Measurements from ENCODE around the gene UTP11. TPM values are rescaled to one million over a fixed set of nuclear protein-coding genes. Genes with fewer than 3 reads are reported as not detected.

Gene UTP11
- total and polyA plus RNA-seq, 2 donors (not counting 3 experiments of a cell fraction or from before 2014, with no cell fraction given), result 20.1 to 54.1 TPM

DNA sequence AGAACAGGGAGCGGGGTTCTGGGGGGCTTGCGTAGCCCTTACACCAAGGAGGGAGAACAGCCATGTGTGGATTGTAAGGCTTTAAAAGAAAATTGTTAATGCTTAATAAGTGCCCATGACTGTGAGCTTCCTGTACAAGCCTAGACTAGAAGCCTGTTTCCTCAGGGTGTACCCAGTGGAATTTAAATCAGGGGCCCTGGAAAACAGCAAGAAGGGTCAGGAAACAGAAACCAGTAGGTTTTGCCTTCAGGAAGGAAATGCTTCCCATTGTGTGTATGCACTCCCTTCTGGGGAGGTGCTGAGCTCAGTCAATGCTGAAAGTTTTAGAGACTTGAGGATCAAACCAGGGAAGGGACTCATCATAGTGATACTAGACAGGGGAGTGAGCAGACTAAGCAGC lies 12.7 kb downstream of the UTP11 start:
- no peak overlapping the region for H2AFZ ChIP-seq (ENCODE audit: low read depth, low read length)
- H3K4me1 ChIP-seq (ENCODE audit: control insufficient read depth, extremely low read depth, insufficient read depth, low read length), result peaks cover 33% of the 10 kb centered on the region
- no peak overlapping the region for H3K4me3 ChIP-seq (replicated peaks in 1 of 3; ENCODE audit: insufficient read depth in 1 of 3, low read depth in 1 of 3, low read length in 3 of 3)
- H3K9me1 ChIP-seq (replicated peaks; ENCODE audit: control insufficient read depth, extremely low read depth, insufficient read depth, low read length), result no peaks in the 10 kb centered on the region
- peaks cover 2% of the 10 kb centered on the region for H3K79me2 ChIP-seq (ENCODE audit: control insufficient read depth, insufficient read depth, low read length)
- CTCF ChIA-PET, result interaction anchor here (1.0 to 7.4 kb wide), 7 partner anchors 10 to 809 kb away, joined by 3 to 66 read pairs (median 3); no protein-coding TSS in a partner anchor
- dilution Hi-C loops (cut with MboI; ENCODE audit: extremely low pct_ligation_motif_present, low sequenced_read_pairs), result no loop called here
- FAIRE-seq, result peak; percentile 67
- H3K27ac ChIP-seq (ENCODE audit: insufficient read depth, low read depth, low read length), result peak overlapping the region; percentile 10
- intact Hi-C loops (cut with micrococcal nuclease), result loop anchor here (5.0 to 10.0 kb wide), 3 partner anchors 480 to 792 kb away; no protein-coding TSS in a partner anchor
- TF ChIP-seq POLR2A (IDR thresholded peaks at IDR 0.05; ENCODE audit: low read depth, low read length), result no peak
- no peak for TF ChIP-seq JUN (IDR thresholded peaks at IDR 0.05; ENCODE audit: borderline replicate concordance, insufficient read depth, insufficient read length, low read depth)
- no peak for TF ChIP-seq MYC (IDR thresholded peaks at IDR 0.05; ENCODE audit: low read depth, low read length)
- TF ChIP-seq, protein P1, sequence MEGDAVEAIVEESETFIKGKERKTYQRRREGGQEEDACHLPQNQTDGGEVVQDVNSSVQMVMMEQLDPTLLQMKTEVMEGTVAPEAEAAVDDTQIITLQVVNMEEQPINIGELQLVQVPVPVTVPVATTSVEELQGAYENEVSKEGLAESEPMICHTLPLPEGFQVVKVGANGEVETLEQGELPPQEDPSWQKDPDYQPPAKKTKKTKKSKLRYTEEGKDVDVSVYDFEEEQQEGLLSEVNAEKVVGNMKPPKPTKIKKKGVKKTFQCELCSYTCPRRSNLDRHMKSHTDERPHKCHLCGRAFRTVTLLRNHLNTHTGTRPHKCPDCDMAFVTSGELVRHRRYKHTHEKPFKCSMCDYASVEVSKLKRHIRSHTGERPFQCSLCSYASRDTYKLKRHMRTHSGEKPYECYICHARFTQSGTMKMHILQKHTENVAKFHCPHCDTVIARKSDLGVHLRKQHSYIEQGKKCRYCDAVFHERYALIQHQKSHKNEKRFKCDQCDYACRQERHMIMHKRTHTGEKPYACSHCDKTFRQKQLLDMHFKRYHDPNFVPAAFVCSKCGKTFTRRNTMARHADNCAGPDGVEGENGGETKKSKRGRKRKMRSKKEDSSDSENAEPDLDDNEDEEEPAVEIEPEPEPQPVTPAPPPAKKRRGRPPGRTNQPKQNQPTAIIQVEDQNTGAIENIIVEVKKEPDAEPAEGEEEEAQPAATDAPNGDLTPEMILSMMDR (IDR thresholded peaks at IDR 0.05; ENCODE audit: extremely low read depth in 1 of 2, insufficient read depth in 1 of 2, low read depth in 1 of 2, low read length in 2 of 2), result no peak
- no peak for TF ChIP-seq FOS (IDR thresholded peaks at IDR 0.05; ENCODE audit: borderline replicate concordance, insufficient read depth, low read length)
- no peak for TF ChIP-seq POLR2AphosphoS5 (IDR thresholded peaks at IDR 0.05; ENCODE audit: insufficient read depth, low read depth, low read length)
- TF ChIP-seq GATA2 (IDR thresholded peaks at IDR 0.05; ENCODE audit: insufficient read depth, insufficient read length, low read depth, low read length), result no peak
- TF ChIP-seq, protein P2, sequence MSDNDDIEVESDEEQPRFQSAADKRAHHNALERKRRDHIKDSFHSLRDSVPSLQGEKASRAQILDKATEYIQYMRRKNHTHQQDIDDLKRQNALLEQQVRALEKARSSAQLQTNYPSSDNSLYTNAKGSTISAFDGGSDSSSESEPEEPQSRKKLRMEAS (IDR thresholded peaks at IDR 0.05; ENCODE audit: insufficient read depth, insufficient read length), result no peak
- no peak for TF ChIP-seq EZH2 (IDR thresholded peaks at IDR 0.05; ENCODE audit: borderline replicate concordance, low read depth, low read length, severe bottlenecking)
- H3K9me3 ChIP-seq (replicated peaks; ENCODE audit: control insufficient read depth, insufficient read depth, low read length), result no peaks in the 10 kb centered on the region
- no peaks in the 10 kb centered on the region for H4K20me1 ChIP-seq (replicated peaks; ENCODE audit: control insufficient read depth, extremely low read depth, insufficient read depth, low read length)
- DNase-seq (ENCODE audit: low read depth, low spot score), result no peak
- H3K9ac ChIP-seq (replicated peaks; ENCODE audit: extremely low read depth, insufficient read depth, low read length), result no peak overlapping the region
- H3K36me3 ChIP-seq (ENCODE audit: control insufficient read depth in 2 of 2, extremely low read depth in 1 of 2, insufficient read depth in 2 of 2, low read length in 2 of 2), result peaks cover 9 to 19% of the 10 kb centered on the region in 2 experiments
- H3K4me2 ChIP-seq (ENCODE audit: insufficient read depth, low read length), result no peak overlapping the region
- H3K27me3 ChIP-seq (ENCODE audit: control insufficient read depth in 2 of 2, insufficient read depth in 2 of 2, low read length in 2 of 2), result no peaks in the 10 kb centered on the region
- POLR2A ChIA-PET, result no interaction called here
- BruUV-seq (replicated peaks), result no TSS peak
